Measurements from ENCODE around the gene ALKBH8. TPM values are rescaled to one million over a fixed set of nuclear protein-coding genes. Genes with fewer than 3 reads are reported as not detected.
A peak's percentile ranks its signal among the peaks of the same experiment; 100 is the strongest.
"Not testable (repeated sequence)": the region's sequence is repeated elsewhere in the genome, so short reads cannot be mapped to it uniquely, and the experiment has no call there.

Gene ALKBH8
- total and polyA plus RNA-seq, 7 donors: 1.2 to 11.1 (median 5.8) TPM

- Histone ChIP-seq H3K27me3 (no peaks in the 10 kb centered on the region), H3K36me3 (peaks cover 0 to 11% (median 5%) of the 10 kb centered on the region in 4 donors), H3K4me1 (peaks cover 0 to 22% (median 16%) of the 10 kb centered on the region in 4 donors), H3K4me3 (no peak overlapping the region), H3K9me3 (no peaks in the 10 kb centered on the region), H3K27ac (no peak overlapping the region)
- TF ChIP-seq EP300 (IDR thresholded peaks at IDR 0.05): no peak
- no peak for DNase-seq
- 95 to 96% methylated on average over 6 of the region's 6 CpGs for WGBS, 2 donors
- intact Hi-C loops (cut with DNase I): no loop called here
Observed at GRCh38 chr11:107508201-107508857, 57.2 kb downstream of the ALKBH8 start.

DNA sequence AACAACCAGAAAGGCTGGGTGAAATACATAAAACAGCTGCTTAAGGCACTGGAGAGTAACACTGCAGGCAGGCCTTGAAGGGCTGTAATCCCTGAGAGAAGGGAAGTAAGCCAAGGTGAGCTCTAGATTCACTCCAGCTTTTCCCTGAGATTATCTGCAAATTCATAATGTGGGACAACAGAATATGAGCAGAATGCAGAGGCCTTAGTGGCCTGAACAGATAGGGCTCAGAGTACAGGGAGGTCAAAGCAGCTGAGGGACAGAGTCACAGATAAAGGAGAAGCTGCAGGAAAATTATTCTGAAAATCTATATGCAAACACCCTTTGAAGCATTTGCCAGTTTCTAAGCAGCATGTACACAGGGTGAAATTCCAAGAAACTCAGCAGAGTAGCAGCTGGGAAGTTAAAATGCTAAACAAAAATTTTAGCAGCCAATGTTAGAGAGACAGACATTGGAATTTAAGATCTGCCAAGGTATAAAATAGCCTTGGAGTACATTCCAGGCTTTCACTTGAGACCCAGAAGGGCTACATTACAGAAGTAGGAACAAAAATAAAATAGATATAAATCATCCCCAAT, 59.8 kb downstream of the ALKBH8 start:
- Histone ChIP-seq H3K4me1 (peaks cover 0 to 22% (median 16%) of the 10 kb centered on the region in 4 donors), H3K36me3 (peaks cover 0 to 20% (median 9%) of the 10 kb centered on the region in 4 donors), H3K9me3 (peaks cover 0 to 6% (median 0%) of the 10 kb centered on the region in 4 donors), H3K27me3 (no peaks in the 10 kb centered on the region), H3K27ac (peak overlapping the region in 3 of 4 donors; percentile 27 to 65 (median 55)), H3K4me3 (no peak overlapping the region)
- intact Hi-C loops (cut with DNase I): no loop called here
- DNase-seq: no peak
- no peak for TF ChIP-seq POLR2AphosphoS5 (IDR thresholded peaks at IDR 0.05)
- TF ChIP-seq, protein P1, sequence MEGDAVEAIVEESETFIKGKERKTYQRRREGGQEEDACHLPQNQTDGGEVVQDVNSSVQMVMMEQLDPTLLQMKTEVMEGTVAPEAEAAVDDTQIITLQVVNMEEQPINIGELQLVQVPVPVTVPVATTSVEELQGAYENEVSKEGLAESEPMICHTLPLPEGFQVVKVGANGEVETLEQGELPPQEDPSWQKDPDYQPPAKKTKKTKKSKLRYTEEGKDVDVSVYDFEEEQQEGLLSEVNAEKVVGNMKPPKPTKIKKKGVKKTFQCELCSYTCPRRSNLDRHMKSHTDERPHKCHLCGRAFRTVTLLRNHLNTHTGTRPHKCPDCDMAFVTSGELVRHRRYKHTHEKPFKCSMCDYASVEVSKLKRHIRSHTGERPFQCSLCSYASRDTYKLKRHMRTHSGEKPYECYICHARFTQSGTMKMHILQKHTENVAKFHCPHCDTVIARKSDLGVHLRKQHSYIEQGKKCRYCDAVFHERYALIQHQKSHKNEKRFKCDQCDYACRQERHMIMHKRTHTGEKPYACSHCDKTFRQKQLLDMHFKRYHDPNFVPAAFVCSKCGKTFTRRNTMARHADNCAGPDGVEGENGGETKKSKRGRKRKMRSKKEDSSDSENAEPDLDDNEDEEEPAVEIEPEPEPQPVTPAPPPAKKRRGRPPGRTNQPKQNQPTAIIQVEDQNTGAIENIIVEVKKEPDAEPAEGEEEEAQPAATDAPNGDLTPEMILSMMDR (IDR thresholded peaks at IDR 0.05): no peak
- TF ChIP-seq POLR2A (IDR thresholded peaks at IDR 0.05): no peak
- no peak for TF ChIP-seq EP300 (IDR thresholded peaks at IDR 0.05)

- 88 to 94% methylated on average over 5 of the region's 5 CpGs for WGBS, 2 donors
- no peak overlapping the region for H3K4me3 ChIP-seq
- peaks cover 0 to 20% (median 9%) of the 10 kb centered on the region in 4 donors for H3K36me3 ChIP-seq
Observed at GRCh38 chr11:107504981-107505380, 60.6 kb downstream of the ALKBH8 start.

DNA sequence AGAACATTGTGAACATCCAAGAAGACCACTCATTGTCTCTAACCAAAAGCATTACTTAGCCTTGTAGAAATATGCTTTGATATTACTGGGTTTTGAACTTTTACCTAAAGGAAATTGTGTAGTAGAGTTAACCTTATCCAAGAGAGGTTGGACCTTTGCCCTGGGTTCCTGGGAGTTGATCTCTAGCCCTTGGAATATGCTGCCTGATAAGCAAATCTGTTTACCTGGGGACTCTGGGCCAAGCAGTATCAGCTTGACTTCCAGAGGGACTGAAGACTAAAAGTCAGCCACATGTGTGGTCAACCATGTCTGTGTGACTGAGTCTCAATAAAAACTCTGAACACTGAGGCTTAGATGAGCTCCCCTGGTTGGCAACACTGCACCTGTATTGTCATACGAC, 63.8 kb downstream of the ALKBH8 start:
- intact Hi-C loops (cut with DNase I): no loop called here
- peaks cover 0 to 22% (median 16%) of the 10 kb centered on the region in 4 donors for H3K4me1 ChIP-seq
- no peak overlapping the region for H3K4me3 ChIP-seq
- peaks cover 0 to 20% (median 9%) of the 10 kb centered on the region in 4 donors for H3K36me3 ChIP-seq
- H3K9me3 ChIP-seq: peaks cover 0 to 6% (median 0%) of the 10 kb centered on the region in 4 donors
- no peak for TF ChIP-seq EP300 (IDR thresholded peaks at IDR 0.05)
- WGBS, 2 donors: 99 to 100% methylated on average over 1 of the region's 1 CpG
- H3K27me3 ChIP-seq: no peaks in the 10 kb centered on the region
- no peak for DNase-seq
- H3K27ac ChIP-seq: no peak overlapping the region

More at GRCh38 chr11:107504981-107505380, 60.6 kb downstream of the ALKBH8 start:
- Histone ChIP-seq H3K4me1 (peaks cover 0 to 22% (median 16%) of the 10 kb centered on the region in 4 donors), H3K9me3 (peaks cover 0 to 6% (median 0%) of the 10 kb centered on the region in 4 donors), H3K27ac (peak overlapping the region in 2 of 4 donors; percentile 55 to 65), H3K27me3 (no peaks in the 10 kb centered on the region)
- intact Hi-C loops (cut with DNase I): no loop called here
- TF ChIP-seq POLR2AphosphoS5 (IDR thresholded peaks at IDR 0.05): no peak
- TF ChIP-seq POLR2A (IDR thresholded peaks at IDR 0.05): no peak
- TF ChIP-seq EP300 (IDR thresholded peaks at IDR 0.05): no peak
- TF ChIP-seq, protein P1 (IDR thresholded peaks at IDR 0.05): no peak
- no peak for DNase-seq

DNA sequence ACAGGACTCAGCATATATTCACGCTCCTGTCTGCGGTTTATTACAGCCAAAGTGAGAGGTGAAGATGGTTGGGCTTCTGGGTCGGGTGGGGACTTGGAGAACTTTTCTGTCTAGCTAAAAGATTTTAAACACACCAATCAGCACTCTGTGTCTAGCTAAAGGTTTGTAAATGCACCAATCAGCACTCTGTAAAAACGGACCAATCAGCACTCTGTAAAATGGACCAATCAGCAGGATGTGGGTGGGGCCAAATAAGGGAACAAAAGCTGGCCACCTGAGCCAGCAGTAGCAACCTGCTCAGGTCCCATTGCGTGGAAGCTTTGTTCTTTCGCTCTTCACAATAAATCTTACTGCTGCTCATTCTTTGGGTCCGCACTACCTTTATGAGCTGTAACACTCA, 68.2 kb downstream of the ALKBH8 start:
- WGBS, 2 donors: 96% methylated on average over 7 of the region's 7 CpGs
- DNase-seq; intact Hi-C loops (cut with DNase I): not testable (repeated sequence)

DNA sequence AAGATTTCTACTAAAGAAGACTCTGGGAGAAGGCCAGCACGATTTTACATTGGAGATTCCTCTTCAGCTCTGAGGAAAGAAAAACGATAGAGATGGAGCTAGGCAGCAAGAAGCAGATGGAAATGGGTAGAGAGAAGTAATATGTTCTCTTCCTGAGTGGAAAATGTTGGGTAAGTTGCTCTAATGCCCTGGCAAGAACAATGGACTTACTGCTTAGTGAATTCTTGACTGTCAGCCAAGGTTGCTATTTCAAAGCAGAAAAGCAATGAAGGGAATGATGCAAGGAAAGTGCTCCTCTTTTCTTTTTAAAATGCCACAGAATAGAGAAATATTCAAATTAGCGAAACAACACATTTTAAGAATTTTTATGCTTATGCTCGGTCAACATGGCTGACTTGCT, 69.5 kb downstream of the ALKBH8 start:
- Histone ChIP-seq H3K9me3 (no peaks in the 10 kb centered on the region), H3K36me3 (no peaks in the 10 kb centered on the region), H3K4me3 (no peak overlapping the region), H3K27me3 (no peaks in the 10 kb centered on the region), H3K4me1 (peaks cover 0 to 9% (median 5%) of the 10 kb centered on the region in 4 donors), H3K27ac (no peak overlapping the region)
- TF ChIP-seq, protein P1 (IDR thresholded peaks at IDR 0.05): no peak
- TF ChIP-seq POLR2AphosphoS5 (IDR thresholded peaks at IDR 0.05) (no peak), EP300 (IDR thresholded peaks at IDR 0.05) (no peak), POLR2A (IDR thresholded peaks at IDR 0.05) (no peak)
- no peak for DNase-seq
- intact Hi-C loops (cut with DNase I): no loop called here
- 83 to 84% methylated on average over 4 of the region's 4 CpGs for WGBS, 2 donors

More for the DNA sequence above, 68.2 kb downstream of the ALKBH8 start:
- not testable (repeated sequence) for H3K27me3 ChIP-seq, H3K4me1 ChIP-seq, H3K27ac ChIP-seq, H3K9me3 ChIP-seq, H3K36me3 ChIP-seq, H3K4me3 ChIP-seq

All from sigmoid colon (tissue), 7 donors.